Urinary bladder (tissue), 4 donors: ENCODE measurements around the gene NFAT5. TPM values are rescaled to one million over a fixed set of nuclear protein-coding genes. Genes with fewer than 3 reads are reported as not detected.
A peak's percentile ranks its signal among the peaks of the same experiment; 100 is the strongest.
"Not testable (repeated sequence)": the region's sequence is repeated elsewhere in the genome, so short reads cannot be mapped to it uniquely, and the experiment has no call there.

Experiments used
- DNase-seq: peaks from one replicate; pipeline ENCODE4 v3.0.0-alpha.2; 2015; ENCODE audit errors: extremely low spot score
- H3K27ac ChIP-seq: one replicate; pipeline ENCODE4 v1.5.1; 2013; ENCODE audit warnings: low read depth, mild to moderate bottlenecking, moderate library complexity
- H3K36me3 ChIP-seq: one replicate; pipeline ENCODE4 v1.6.1; 2013; ENCODE audit warnings: mild to moderate bottlenecking, moderate library complexity; ENCODE audit not compliant: insufficient read depth
- H3K4me1 ChIP-seq: one replicate; pipeline ENCODE4 v1.6.1; 2013; ENCODE audit warnings: mild to moderate bottlenecking, moderate library complexity; ENCODE audit not compliant: insufficient read depth
- H3K4me3 ChIP-seq: one replicate; pipeline ENCODE4 v1.5.1; 2013; ENCODE audit warnings: low read depth, low read length
- WGBS: extraction: QIAGEN DNeasy Blood & Tissue Kit; methylation state at CpG from one replicate; pipeline ENCODE4 v1.1.7; 2013; 5-methylcytosine and 5-hydroxymethylcytosine counted together
- polyA plus RNA-seq: library from polyadenylated mRNA; stranded (reverse); fragments of 200-250 nt; gene quantifications from one replicate; pipeline ENCODE4 v1.2.3, GENCODE V29; 2013
- total RNA-seq: library from RNA; depleted of rRNA; stranded (reverse); fragments of >200 nt; gene quantifications from one replicate; pipeline ENCODE4 v1.2.3, GENCODE V29; 2014
- donor health status: healthy with polysubstance abuse.
- donor health status: healthy.

NFAT5 gene
- total and polyA plus RNA-seq, 2 donors, result 7.1 to 100 TPM

DNA sequence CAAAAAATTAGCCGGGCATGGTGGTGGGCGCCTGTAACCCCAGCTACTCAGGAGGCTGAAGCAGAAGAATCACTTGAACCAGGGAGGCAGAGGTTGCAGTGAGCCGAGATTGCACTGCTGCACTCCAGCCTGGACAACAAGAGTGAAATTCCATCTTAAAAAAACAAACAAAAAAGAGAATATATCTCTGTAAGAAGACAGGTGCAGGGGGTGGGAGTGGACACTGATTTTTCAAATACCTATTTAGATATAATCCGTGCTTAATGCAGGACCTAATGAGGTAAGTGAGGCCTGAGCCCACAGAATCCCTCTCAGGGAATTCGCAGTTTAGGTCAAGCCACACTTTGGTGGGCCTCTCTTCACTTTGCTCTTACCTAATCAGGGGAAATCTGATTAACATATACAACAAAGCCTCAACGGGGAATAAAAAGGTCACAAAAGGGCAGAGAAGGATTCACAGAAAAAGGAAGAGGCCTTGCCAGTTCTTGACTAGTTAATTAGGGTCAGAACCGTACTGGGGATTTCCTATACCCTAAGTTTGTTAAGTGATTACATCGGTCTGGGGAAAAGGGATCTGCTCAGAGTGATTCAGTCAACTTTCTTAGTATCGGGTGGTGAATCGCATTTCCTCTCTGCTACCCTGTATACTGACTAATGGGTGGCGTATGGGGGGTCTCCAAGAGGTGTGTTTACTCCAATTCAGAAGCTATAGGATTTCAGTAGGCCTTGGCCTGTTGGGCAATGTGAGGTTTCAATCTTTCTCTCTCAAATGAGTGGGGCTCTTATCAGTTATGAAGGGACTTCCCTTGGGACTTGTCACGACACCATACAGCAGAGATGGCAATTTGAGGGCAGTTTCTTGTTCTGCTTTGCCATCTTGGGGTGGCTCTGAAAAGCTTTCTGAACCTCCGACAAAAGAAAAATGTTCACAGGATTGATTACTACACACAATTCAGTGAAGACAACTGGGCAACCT, 1.9 kb upstream of the NFAT5 start:
- H3K27ac ChIP-seq, result no peak overlapping the region
- 72% methylated on average over 13 of the region's 13 CpGs for WGBS

DNA sequence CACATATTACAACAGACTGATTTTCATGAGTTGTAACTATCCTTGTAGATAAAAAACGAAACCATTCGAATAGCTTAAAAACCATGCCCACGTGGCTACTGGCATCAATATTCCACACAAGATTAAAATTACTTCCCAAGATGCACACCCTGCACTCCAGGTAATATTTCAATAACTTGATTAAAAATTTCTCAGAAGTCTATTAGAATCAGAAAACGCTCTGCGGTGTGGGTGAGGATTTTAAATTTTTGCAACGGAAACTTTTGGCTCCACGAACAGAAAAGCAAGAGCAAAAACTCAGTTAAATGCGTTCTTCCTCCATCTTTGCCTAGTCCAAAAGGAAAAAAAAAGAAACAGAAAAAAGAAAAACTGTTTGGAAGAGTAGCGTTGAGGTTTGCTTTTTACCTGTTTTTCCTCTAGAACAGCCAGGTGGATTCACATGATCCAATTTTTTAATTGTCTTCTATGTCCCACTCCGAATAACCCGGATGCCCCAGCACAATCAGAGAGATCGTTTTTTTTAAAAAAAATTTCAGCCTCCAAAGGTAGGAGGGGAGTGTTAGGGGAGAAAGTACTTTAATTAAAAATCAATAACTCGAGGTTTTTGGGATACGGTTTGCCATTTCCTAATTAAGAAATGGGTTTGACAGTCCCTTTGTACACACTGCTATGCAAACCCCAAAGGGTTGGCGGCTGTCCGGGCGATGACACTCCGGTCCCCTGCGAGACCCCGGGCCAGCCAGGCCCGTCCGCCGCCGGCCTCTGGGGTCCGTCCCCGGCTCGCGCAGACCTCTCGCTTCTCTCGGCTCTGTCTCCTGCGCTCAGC, 708 bp upstream of the NFAT5 start:
- 4% methylated on average over 31 of the region's 31 CpGs for WGBS
- DNase-seq, result peak; percentile 25

More for the DNA sequence above, 1.9 kb upstream of the NFAT5 start:
- Histone ChIP-seq H3K4me1 (peaks cover 2% of the 10 kb centered on the region), H3K36me3 (no peaks in the 10 kb centered on the region), H3K4me3 (no peak overlapping the region)
- DNase-seq, result no peak

DNA sequence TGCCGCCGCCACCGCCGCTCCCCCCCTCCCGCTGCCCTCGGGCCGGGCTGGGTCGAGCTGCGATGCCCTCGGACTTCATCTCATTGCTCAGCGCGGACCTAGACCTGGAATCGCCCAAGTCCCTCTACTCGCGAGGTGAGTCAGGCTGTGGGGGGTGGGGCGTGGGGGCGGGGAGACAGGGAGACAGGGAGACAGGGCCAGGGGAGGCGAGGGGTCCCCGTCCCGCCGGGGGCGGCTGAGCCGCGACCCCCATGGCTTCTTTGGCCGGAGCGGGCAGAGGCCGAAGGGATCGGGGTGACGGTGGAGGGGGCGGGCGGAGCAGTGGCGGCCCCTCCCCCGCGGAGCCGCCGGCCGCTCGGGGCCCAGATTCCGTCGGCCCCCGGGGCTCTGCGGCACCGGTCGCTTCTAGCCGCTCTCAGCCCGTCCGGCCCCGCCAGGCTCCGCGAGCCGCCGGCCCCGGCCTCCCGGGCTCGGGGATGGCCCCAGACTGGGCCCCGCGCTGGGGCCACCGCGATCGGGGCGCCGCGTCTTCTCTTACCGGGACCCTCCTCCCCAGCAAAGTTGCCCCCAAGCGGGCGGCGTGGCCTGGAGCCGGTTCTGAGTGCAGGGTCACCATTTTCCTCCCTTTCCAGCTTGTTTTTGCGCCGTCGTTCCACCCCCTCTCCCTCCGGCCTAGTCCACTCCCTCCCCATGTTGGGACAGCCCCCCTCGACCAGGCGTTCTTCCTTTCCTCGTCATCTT, 644 bp downstream of the NFAT5 start:
- under 1% methylated on average over 75 of the region's 75 CpGs for WGBS
- no peak for DNase-seq
- peak overlapping the region; percentile 98 for H3K4me3 ChIP-seq
- no peaks in the 10 kb centered on the region for H3K36me3 ChIP-seq
- peak overlapping the region; percentile 98 for H3K27ac ChIP-seq
- peaks cover 2% of the 10 kb centered on the region for H3K4me1 ChIP-seq

More for the DNA sequence above, 708 bp upstream of the NFAT5 start:
- Histone ChIP-seq H3K27ac (peak overlapping the region; percentile 95), H3K36me3 (no peaks in the 10 kb centered on the region), H3K4me1 (peaks cover 2% of the 10 kb centered on the region), H3K4me3 (peak overlapping the region; percentile 98)

GRCh38 chr16:69566981-69567680, 1.4 kb downstream of the NFAT5 start:
- H3K36me3 ChIP-seq, result no peaks in the 10 kb centered on the region
- peak; percentile 31 for DNase-seq
- H3K27ac ChIP-seq, result peak overlapping the region; percentile 98
- H3K4me1 ChIP-seq, result peaks cover 2% of the 10 kb centered on the region
- under 1% methylated on average over 9 of the region's 9 CpGs for WGBS
- peak overlapping the region; percentile 98 for H3K4me3 ChIP-seq

DNA sequence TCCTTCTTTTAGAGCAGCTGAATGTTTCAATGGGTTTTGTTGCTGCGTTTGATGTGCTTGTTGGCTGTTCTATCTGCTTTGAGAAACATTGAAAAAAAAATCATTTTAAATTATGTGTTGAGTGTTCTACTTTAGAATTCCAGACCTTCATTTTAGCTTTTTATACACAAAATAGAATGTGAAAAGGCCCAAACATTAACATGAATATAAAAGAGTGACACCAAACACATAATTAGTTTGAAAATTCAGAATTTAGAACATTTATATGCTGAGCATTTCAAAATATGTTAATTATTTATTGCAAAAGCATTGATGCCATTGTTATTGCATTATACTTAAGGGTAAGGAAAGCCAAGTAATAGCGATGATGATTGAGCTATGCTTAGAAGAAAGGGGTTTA, 2.9 kb downstream of the NFAT5 start:
- 65% methylated on average over 2 of the region's 2 CpGs for WGBS
- no peaks in the 10 kb centered on the region for H3K36me3 ChIP-seq
- peaks cover 2% of the 10 kb centered on the region for H3K4me1 ChIP-seq
- H3K4me3 ChIP-seq, result no peak overlapping the region
- H3K27ac ChIP-seq, result no peak overlapping the region
- DNase-seq, result no peak

- H3K36me3 ChIP-seq, result not testable (repeated sequence)
- 86% methylated on average over 9 of the region's 9 CpGs for WGBS
Observed at GRCh38 chr16:69578771-69579170, 13.0 kb downstream of the NFAT5 start.

DNA sequence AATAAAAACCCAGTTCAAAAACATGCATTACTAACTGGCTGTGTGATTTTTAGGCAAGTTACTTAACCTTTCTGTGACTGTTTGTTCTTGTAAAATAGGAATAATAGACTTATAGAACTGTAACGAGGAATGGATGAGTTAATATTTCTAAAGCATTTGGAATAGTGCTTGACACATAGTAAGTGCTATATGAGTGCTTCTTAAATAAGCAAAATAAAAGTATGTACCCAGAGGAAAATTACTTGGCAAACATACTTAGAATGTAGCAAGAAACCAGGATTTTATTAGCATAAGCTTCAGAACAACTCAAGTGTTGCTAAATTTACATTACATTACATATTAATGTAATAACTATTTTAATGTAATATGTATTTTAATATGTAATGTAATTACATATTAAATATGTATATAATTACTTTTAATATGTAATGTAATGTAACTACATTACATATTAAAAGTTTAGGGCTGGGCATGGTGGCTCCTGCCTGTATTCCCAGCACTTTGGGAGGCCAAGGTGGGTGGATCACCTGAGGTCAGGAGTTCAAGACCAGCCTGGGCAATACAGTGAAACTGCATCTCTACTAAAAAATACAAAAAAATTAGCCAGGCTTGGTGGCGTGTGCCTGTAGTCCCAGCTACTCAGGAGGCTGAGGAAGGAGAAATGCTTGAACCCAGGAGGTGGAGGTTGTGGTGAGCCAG, 14.2 kb downstream of the NFAT5 start:
- Histone ChIP-seq H3K4me1 (no peaks in the 10 kb centered on the region), H3K27ac (no peak overlapping the region), H3K36me3 (no peaks in the 10 kb centered on the region), H3K4me3 (no peak overlapping the region)
- 84% methylated on average over 2 of the region's 2 CpGs for WGBS
- no peak for DNase-seq

More at GRCh38 chr16:69578771-69579170, 13.0 kb downstream of the NFAT5 start:
- H3K4me1 ChIP-seq, H3K27ac ChIP-seq, H3K4me3 ChIP-seq, DNase-seq: not testable (repeated sequence)

- Histone ChIP-seq H3K4me3 (no peak overlapping the region), H3K4me1 (no peaks in the 10 kb centered on the region), H3K36me3 (no peaks in the 10 kb centered on the region), H3K27ac (no peak overlapping the region)
- DNase-seq, result no peak
Observed at GRCh38 chr16:69581297-69581696, 15.5 kb downstream of the NFAT5 start.

DNA sequence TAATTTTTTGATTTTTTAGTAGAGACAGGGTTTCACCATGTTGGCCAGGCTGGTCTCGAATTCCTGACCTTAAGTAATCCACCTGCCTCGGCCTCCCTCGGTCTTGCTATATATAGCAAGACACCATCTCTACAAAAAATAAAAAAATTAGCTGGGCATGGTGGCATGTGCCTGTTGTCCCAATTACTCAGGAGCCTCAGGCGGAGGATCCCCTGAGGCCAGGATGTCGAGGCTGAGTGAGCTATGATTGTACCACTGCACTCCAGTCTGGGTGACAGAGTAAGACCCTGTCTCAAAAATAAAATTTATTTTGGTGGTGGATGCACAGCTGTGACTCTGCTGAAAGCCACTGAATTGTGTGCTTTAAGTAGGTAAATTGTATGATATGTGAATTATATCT, 18.7 kb downstream of the NFAT5 start:
- 97% methylated on average over 5 of the region's 5 CpGs for WGBS
- not testable (repeated sequence) for H3K4me3 ChIP-seq, H3K4me1 ChIP-seq, H3K27ac ChIP-seq, DNase-seq, H3K36me3 ChIP-seq

GRCh38 chr16:69589434-69590269, 23.9 kb downstream of the NFAT5 start:
- Histone ChIP-seq H3K27ac (no peak overlapping the region), H3K4me3 (no peak overlapping the region), H3K36me3 (no peaks in the 10 kb centered on the region), H3K4me1 (no peaks in the 10 kb centered on the region)
- DNase-seq, result no peak
- WGBS, result 79% methylated on average over 7 of the region's 7 CpGs

GRCh38 chr16:69590590-69590989, 24.8 kb downstream of the NFAT5 start:
- Histone ChIP-seq H3K27ac (no peak overlapping the region), H3K36me3 (no peaks in the 10 kb centered on the region), H3K4me1 (no peaks in the 10 kb centered on the region), H3K4me3 (no peak overlapping the region)
- no peak for DNase-seq
- WGBS, result 90% methylated on average over 3 of the region's 3 CpGs
